Upper lobe of right lung (tissue), 1 donor: ENCODE data around the gene TRAF2. TPM values are rescaled to one million over a fixed set of nuclear protein-coding genes. Genes with fewer than 3 reads are reported as not detected.

Source experiments
- ATAC-seq: fragments of 200-7000 bp; cut with Tn5 transposase; one replicate; pipeline ENCODE4 v1.9.1; 2020; ENCODE audit warnings: mild to moderate bottlenecking, moderate library complexity
- DNase-seq: peaks from one replicate; pipeline ENCODE4 v3.0.0-alpha.2; 2020
- H3K27ac ChIP-seq: fragments of 200-600 bp; one replicate; pipeline ENCODE4 v1.8.0; 2022
- H3K27me3 ChIP-seq: fragments of 200-600 bp; one replicate; pipeline ENCODE4 v1.8.0; 2022; ENCODE audit warnings: mild to moderate bottlenecking
- H3K36me3 ChIP-seq: fragments of 200-600 bp; one replicate; pipeline ENCODE4 v1.8.0; 2022
- H3K4me1 ChIP-seq: fragments of 200-600 bp; one replicate; pipeline ENCODE4 v1.8.0; 2022
- H3K4me3 ChIP-seq: fragments of 200-600 bp; one replicate; pipeline ENCODE4 v1.8.0; 2022; ENCODE audit warnings: mild to moderate bottlenecking
- H3K9me3 ChIP-seq: fragments of 200-600 bp; one replicate; pipeline ENCODE4 v1.8.0; 2022
- intact Hi-C: fragments of 100-400 bp; cut with DNase I; formaldehyde crosslinking; loops from one replicate; pipeline ENCODE4 v1.11.0; 2022
- total RNA-seq: library from RNA; stranded (reverse); fragmentation: NEBNext Ultra II Directional; extraction: Animal tissue kit (Norgen Biotek cat#: 25700); gene quantifications from one replicate; pipeline ENCODE4 v1.2.1, GENCODE V29; 2021
- TF ChIP-seq, protein P1 (sequence below): fragments of 200-600 bp; IDR thresholded peaks from one replicate; pipeline ENCODE4 v1.8.0; 2022; ENCODE audit warnings: antibody characterized with exemption
- donor health status: DM: no; HTN: yes; CAD: no; lungs with severe emphysema.

TRAF2 gene
- total RNA-seq, 1 donor from 2014 or later: 14.8 TPM

DNA sequence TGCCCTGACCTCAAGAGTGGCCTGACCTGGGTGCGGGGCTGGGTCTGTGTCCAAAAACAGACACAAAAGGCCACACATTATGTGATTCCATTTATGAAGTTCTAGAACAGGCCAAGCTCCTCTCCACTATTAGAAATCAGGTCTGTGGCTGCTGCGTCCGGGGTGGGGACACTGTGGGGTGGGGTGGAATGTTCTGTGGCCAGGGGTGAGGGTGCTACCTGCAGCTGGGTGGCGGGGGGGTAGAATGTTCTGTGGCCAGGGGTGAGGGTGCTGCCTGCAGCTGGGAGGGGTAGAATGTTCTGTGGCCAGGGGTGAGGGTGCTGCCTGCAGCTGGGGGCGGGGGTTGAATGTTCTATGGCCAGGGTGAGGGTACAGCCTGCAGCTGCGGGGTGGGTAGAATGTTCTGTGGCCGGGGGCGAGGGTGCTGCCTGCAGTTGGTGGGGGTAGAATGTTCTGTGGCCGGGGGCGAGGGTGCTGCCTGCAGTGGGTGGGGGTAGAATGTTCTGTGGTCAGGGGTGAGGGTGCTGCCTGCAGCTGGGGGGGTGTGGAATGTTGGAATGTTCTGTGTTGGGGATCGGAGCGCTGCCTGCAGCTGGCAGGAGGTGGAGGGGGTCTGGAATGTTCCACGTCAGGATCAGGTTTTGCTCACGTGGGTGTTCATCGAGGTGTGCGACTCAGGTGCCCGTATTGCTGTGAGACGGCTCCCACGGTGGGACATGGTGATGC, 74.1 kb downstream of the TRAF2 start:
- TF ChIP-seq, protein P1, sequence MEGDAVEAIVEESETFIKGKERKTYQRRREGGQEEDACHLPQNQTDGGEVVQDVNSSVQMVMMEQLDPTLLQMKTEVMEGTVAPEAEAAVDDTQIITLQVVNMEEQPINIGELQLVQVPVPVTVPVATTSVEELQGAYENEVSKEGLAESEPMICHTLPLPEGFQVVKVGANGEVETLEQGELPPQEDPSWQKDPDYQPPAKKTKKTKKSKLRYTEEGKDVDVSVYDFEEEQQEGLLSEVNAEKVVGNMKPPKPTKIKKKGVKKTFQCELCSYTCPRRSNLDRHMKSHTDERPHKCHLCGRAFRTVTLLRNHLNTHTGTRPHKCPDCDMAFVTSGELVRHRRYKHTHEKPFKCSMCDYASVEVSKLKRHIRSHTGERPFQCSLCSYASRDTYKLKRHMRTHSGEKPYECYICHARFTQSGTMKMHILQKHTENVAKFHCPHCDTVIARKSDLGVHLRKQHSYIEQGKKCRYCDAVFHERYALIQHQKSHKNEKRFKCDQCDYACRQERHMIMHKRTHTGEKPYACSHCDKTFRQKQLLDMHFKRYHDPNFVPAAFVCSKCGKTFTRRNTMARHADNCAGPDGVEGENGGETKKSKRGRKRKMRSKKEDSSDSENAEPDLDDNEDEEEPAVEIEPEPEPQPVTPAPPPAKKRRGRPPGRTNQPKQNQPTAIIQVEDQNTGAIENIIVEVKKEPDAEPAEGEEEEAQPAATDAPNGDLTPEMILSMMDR: no peak
- Histone ChIP-seq H3K27me3 (no peaks in the 10 kb centered on the region), H3K27ac (peak overlapping the region; percentile 24), H3K4me1 (peaks cover 8% of the 10 kb centered on the region), H3K36me3 (no peaks in the 10 kb centered on the region), H3K4me3 (no peak overlapping the region), H3K9me3 (no peaks in the 10 kb centered on the region)
- DNase-seq (no peak), ATAC-seq (peak; percentile 37)
- intact Hi-C loops: no loop called here

DNA sequence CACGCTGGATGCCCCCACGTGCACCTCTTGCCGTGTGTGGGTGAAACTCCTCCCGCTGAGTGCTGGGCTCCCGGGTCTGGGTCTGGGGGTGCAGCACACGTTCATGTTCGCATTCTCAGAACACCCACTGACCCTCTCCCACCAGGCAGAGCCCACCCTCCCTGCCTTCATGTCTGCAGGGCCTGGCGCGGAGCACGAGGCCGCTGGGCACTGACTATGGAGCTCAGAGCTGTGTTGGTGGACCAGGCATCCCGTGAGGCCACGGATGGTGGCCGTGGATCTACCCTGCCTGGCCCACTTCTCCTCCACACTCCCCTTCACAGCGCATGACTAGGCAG, 74.6 kb downstream of the TRAF2 start:
- intact Hi-C loops: no loop called here
- DNase-seq (no peak), ATAC-seq (no peak)
- no peak overlapping the region for H3K27ac ChIP-seq
- no peaks in the 10 kb centered on the region for H3K27me3 ChIP-seq
- TF ChIP-seq, protein P1: no peak
- no peaks in the 10 kb centered on the region for H3K36me3 ChIP-seq
- no peak overlapping the region for H3K4me3 ChIP-seq
- H3K9me3 ChIP-seq: no peaks in the 10 kb centered on the region
- H3K4me1 ChIP-seq: peaks cover 9% of the 10 kb centered on the region

DNA sequence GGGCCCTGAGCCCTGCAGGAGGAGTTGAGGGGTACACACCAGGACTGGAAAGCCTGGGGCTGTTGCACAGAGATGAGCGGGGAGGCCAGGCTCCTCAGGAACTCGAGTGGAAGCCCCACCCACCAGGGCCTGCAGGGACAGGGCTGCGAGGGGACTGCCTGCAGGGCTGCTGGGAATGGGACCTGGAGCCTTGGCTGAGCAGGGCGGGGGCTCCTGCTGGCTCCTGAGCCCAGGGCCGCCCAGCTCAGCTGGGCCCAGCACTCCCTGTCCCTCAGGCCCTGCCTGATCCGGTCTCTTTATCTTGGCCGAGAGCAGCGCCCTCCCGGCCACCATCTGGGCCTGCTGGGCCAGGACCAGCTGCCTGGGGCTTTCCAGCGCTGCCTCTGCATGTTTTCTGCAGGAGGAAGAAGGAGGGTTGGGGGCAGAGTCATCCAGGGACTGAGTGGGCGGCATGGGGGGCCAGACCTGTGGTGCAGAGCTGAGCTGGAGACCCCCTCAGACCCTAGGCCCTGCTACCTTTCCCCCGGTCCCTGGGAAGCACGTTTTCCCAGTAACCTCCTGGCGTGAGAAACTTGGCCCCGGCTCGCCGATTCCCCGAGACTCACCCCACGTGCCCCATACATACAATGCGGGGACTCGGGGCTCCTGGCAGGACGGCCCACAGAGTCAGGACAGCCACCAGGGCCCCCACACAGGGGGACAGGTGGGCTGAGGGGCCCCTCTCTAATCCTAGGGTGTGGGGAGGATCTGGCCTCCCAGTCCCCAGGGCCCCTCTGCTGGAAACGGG, 75.2 kb downstream of the TRAF2 start:
- no peaks in the 10 kb centered on the region for H3K9me3 ChIP-seq
- DNase-seq: no peak
- H3K36me3 ChIP-seq: no peaks in the 10 kb centered on the region
- intact Hi-C loops: no loop called here
- TF ChIP-seq, protein P1: no peak
- H3K27ac ChIP-seq: peak overlapping the region; percentile 6
- no peaks in the 10 kb centered on the region for H3K27me3 ChIP-seq
- H3K4me3 ChIP-seq: no peak overlapping the region
- peaks cover 15% of the 10 kb centered on the region for H3K4me1 ChIP-seq
- ATAC-seq: peak; percentile 7

DNA sequence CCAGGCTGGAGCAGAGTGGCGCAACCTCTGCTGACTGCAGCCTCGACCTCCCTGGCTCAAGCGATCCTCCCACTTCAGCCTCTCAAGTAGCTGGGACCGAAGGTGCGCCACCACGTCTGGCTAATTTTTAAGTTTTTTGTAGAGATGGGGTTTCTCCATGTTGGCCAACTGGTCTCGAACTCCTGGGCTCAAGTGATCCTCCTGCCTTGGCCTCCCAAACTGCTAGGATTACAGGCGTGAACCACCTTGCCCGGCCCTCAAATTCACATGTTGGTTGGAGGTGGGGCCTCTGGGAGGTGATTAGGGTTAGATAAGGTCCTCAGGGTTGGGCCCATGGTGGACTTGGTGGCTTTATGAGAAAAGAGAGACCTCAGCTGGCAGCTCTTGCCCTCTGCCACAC, 75.8 kb downstream of the TRAF2 start:
- H3K9me3 ChIP-seq: no peaks in the 10 kb centered on the region
- intact Hi-C loops: no loop called here
- H3K4me1 ChIP-seq: peaks cover 15% of the 10 kb centered on the region
- TF ChIP-seq, protein P1: no peak
- H3K27me3 ChIP-seq: no peaks in the 10 kb centered on the region
- DNase-seq: no peak
- ATAC-seq: no peak
- no peak overlapping the region for H3K27ac ChIP-seq
- no peaks in the 10 kb centered on the region for H3K36me3 ChIP-seq
- H3K4me3 ChIP-seq: no peak overlapping the region

DNA sequence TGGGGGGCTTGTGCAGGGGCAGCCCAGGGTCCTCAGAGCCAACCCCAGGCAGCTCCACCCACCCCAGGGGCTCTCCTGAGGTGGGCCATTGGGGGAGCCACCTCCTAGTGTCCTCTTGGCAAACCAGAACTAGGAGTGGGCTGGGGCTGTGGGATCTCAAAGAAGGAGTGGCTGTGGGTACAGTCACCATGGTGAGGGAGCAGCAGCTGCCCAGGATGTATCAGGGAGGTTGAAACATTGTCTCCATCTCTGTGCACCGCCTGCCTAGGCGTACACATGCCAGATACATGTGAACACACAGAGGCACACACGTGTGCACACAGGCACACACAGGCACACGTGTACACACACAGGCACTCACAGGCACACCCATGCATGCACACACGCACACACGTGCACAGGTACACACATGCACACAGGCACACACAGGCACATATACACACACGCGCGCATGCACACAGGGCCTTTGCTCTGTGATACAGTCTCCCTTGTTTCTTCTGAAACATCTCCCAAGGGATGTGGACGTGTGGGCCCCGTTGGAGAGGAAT, 76.5 kb downstream of the TRAF2 start:
- TF ChIP-seq, protein P1: no peak
- no peak for ATAC-seq
- Histone ChIP-seq H3K4me3 (no peak overlapping the region), H3K36me3 (no peaks in the 10 kb centered on the region), H3K4me1 (peaks cover 15% of the 10 kb centered on the region), H3K27ac (no peak overlapping the region), H3K9me3 (no peaks in the 10 kb centered on the region), H3K27me3 (no peaks in the 10 kb centered on the region)
- intact Hi-C loops: no loop called here
- DNase-seq: no peak
